Subcutaneous adipose tissue (tissue), 4 donors: ENCODE results near the gene SPDEF. TPM values are rescaled to one million over a fixed set of nuclear protein-coding genes. Genes with fewer than 3 reads are reported as not detected.

Source experiments
- CTCF ChIP-seq: fragments of 450-650 bp; IDR thresholded peaks from one replicate; pipeline ENCODE4 v1.5.1; 2016; ENCODE audit warnings: low read depth, mild to moderate bottlenecking, control low read depth, antibody characterized with exemption, moderate library complexity
- total RNA-seq, 4 donors: library from RNA; depleted of rRNA; stranded (reverse); fragments of >200 nt; gene quantifications; one replicate each; pipeline ENCODE4 v1.1.0, GENCODE V29; 2016

The SPDEF gene
- total RNA-seq, 4 donors from 2014 or later = 0.22 TPM; not detected in 3

GRCh38 chr6:34510299-34510698, 45.8 kb downstream of the SPDEF start:
- no peak for TF ChIP-seq CTCF

DNA sequence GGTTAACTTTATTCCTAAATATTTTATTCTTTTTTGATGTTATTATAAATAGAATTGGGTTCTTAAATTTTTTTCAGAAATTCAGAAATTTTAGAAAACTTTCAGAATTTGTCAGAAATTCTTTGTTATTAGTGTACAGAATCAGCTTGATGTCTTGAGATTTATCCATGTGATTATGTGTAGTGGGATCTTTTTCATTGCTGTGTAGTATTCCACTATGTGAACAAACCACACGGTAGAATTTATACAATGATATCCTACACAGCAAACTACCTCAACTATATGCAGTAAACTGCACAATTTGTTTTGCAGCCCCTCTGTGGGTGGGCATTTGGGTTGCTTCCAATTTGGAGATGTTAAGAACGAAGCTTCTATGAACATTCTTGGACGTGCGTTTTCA, 46.3 kb downstream of the SPDEF start:
- TF ChIP-seq CTCF = no peak

- no peak for TF ChIP-seq CTCF
Observed at GRCh38 chr6:34508425-34508824, 47.7 kb downstream of the SPDEF start.

- TF ChIP-seq CTCF = no peak
Observed at GRCh38 chr6:34506718-34507117, 49.4 kb downstream of the SPDEF start.

DNA sequence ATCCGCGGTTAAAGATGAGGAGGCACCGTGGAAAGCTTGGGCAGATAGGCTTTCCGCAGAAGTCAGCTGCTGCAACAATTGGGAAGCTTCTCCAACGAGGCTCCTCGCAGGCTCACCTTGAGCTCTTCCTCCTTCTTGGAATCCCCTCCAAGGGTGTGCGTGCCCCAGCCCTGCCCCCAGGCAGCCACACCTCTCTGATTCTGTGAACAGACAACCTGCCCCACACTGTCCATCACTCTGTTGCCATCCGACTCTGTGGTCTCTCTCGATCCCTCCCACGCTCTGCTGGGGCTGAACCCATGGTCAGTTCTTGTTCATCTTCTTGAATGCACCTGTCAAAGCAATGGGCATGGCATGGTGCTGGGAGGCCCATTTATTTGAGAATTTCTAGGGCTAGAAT, 58.7 kb downstream of the SPDEF start:
- no peak for TF ChIP-seq CTCF

- no peak for TF ChIP-seq CTCF
Observed at GRCh38 chr6:34496103-34496685, 59.9 kb downstream of the SPDEF start.

- no peak for TF ChIP-seq CTCF
Observed at GRCh38 chr6:34494973-34495372, 61.2 kb downstream of the SPDEF start.
